GM18519 (cell line): Measurements from ENCODE around the gene MDK.

Source experiments
- ATAC-seq: cut with Tn5 transposase; IDR thresholded peaks from one replicate; pipeline ENCODE4 v1.9.1; 2021; ENCODE audit warnings: mild to moderate bottlenecking, moderate library complexity; ENCODE audit not compliant: unreplicated experiment, low FRiP score

Gene MDK

GRCh38 chr11:46381819-46382645, 563 bp downstream of the MDK start:
- ATAC-seq = no peak

DNA sequence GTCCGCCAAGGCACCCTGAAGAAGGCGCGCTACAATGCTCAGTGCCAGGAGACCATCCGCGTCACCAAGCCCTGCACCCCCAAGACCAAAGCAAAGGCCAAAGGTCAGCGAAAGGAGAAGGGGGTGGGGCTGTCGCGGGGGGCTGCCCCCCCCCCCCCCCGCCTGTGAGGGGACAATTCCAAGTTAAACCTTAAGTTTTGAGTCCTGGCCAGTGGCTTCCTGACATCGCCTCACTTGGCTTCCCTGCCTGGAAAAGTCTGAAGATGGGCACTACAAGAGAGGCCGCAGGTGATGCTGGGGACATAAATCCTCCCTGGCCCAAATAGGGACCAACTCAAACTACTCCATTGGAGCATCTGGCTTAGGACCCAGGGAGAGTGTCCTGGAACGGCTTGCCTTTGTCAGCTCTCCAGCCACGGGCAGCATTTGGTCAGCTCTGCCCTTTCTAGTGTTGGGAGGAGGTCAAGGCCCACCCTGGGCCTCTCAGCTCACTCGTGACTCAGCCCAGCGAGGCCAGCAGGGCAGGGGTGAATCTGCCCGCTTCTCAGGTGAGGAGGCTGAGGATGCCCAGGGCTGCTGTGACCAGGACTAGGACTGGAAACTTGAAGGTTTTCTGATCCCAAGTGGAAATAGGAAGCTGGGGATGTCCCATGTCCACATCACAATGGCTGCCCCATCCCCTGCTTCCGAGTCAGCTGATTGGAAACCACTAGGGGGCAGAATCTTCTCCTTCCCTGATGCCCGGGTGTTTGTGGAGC, 1.4 kb downstream of the MDK start:
- ATAC-seq = no peak

DNA sequence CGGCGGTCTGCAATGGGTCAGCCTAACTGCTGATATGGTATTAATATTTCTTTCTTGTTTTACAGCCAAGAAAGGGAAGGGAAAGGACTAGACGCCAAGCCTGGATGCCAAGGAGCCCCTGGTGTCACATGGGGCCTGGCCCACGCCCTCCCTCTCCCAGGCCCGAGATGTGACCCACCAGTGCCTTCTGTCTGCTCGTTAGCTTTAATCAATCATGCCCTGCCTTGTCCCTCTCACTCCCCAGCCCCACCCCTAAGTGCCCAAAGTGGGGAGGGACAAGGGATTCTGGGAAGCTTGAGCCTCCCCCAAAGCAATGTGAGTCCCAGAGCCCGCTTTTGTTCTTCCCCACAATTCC, 1.9 kb downstream of the MDK start:
- ATAC-seq = no peak

- ATAC-seq = no peak
Measured at GRCh38 chr11:46383974-46384701, 2.7 kb downstream of the MDK start.

DNA sequence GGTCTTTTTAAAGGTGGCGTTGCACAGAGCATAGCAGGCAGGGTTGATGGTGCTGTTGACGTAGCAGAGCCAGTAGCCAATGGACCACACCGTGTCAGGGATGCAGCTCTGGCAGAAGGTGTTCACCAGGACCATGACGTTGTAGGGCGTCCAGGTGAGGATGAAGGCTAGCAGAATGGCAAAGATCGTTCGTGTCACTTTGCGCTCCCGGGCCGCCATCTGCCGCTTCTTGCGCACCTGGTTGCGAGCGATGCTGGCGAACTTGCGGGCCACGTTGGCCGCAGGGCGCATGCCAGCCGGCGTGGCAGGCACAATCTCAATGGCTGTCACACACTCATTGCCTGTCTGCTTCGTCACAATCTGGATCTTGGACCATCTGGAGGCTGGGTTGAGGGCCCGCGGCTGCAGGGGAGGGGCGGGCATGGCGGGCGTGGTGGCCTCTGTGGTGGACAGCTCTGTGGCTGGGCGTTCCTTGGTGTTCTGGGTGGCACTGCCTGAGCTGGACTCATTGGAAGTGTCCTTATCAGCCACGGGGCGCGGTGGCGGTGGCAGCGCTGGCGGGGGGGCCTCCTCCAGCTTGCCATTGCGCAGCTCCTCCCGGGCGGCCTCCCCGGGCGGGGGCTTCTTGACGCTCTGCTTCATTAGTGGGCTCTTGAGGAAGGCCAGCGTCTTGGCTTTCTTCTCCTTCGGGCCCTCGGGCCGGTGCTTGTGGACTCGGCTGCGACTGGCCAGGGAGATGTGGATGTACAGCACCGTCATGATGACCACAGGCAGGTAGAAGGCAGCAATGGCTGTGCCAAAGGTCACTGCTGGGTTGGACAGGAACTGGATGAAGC, 3.9 kb downstream of the MDK start:
- no peak for ATAC-seq

DNA sequence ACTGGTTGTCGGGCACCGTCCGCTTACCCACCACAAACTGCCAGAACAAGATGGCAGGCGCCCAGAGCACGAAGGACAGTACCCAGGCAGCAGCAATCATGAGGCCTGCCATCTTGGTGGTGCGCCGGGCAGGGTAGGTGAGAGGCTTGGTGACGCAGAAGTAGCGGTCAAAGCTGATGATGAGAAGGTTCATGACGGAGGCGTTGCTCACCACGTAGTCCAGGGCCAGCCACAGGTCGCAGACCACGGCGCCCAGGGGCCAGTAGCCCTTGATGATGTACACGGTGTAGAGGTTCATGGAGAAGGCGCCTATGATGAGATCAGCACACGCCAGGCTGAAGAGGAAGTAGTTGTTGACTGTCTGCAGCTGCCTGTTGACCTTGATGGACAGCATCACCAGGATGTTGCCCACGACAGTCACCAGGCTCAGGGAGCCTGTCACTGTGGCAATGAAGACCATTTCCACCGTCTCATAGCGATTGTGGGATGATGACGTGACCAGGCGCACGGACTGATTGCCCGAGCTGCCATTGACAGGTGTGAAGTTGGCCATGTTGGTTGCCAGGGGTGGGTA, 4.6 kb downstream of the MDK start:
- no peak for ATAC-seq

- ATAC-seq = no peak
Measured at GRCh38 chr11:46386674-46387073, 5.2 kb downstream of the MDK start.

DNA sequence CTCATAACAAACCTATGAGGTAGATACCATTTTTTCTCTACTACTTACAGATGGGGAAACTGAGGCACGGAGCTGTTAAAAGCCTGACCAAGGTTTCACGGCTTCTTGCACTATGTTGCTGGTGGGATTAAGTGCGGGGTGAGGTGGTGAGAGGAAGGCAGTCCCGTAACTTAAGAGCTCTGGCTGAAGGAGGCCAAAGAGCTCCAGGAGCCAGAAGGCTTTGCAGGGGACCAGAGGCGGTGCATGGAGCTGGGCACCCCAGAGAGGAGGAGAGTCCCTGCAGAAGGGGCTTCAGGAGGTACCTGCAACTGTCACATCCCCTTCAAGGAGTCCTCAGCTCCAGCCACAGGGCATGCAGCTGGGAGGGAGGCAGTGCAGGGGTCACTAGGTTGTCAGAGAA, 6.0 kb downstream of the MDK start:
- ATAC-seq = no peak

DNA sequence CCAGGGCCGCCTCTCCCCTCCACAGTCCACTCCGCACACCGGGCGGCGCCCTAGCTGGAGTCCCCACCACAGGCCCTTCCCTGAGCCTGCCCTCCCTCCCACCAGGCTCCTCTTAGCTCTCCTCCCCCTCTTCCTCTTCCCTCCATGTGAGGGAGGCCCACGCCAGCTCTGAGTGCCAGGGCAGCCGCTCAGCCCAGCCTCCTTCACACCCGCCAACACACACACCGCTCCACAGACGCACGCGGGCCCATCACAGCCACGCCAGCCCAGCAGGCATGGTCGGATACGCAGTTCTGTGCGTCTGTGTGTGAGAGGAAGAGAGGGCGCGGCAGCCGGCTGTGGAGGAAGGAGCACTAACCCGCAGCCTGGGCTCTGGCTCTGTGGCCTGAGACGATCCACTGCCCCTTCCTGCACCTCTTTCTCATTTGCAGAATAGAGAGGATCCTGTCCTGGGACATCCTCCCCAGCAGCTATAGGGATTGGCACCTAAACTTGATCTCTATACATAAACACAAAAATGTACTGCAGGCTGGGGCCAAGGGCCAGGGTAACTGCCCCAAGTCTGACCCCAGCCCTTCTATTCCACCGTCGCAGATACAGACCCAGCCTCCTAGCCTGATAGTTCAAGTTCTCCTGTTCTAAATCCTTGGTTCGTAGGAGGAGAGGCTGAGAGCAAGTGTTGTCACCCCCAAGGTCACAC, 6.6 kb downstream of the MDK start:
- no peak for ATAC-seq

DNA sequence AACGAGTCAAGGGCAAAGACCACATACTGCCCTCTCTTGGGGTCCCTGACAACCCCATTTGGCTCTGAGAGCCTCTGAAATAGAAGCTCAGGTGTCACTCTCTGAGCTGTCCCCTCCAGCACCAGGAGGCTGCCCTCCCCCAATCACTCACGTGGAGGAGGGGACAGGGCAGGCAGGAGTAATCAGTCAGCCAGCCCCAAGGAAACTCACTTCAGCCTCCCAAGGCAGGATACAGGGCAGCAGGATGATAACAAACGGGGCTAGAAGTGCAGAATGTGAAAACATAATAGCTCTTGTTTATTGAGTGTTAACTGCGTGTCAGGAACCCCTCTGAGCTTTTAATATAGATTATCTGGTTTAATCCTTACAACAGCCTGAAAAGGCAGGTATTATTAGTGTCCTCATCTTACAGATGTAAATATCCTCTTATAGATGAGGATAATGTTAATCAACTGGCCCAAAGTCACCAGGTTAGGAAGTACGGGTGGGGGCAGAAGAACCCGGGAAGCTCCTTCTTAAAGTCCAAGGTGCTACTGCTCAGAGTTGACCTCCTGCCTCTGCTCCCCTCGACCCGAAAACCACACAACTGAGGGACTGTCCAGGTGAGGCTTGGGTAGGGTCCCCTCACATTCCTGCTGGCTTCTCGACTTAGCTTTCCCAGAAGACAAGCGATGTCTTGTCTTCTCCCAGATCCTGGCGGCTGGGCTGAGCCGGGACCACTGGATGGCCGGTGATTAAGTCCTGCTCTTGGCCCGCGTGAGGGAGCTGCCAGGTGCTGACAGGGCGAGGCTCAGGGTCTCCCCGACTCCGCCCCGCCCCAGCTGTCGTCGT, 7.4 kb downstream of the MDK start:
- ATAC-seq = no peak

- ATAC-seq = peak; percentile 36
Measured at GRCh38 chr11:46389450-46390330, 8.2 kb downstream of the MDK start.

- ATAC-seq = no peak
Measured at GRCh38 chr11:46390331-46391171, 9.1 kb downstream of the MDK start.

DNA sequence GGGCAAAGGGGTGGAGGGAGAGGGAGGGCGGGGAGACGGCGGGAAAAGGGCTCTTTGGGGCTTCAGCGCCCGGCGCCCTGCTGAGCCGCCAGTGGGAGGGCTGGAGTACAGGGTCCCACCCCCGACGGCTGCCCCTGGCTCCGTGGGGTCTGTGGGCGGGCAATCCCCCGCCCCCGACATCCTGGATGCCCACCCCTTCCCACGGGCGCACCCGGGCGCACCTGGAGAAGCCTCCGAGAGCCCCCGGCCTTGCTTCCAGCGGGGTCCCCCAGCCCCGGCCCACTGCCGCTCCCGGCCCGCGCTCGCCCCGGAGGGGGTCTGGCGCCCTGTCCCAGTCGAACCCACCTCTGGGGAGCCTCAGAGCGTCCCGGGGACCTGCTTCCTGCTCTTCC, 9.7 kb downstream of the MDK start:
- ATAC-seq = no peak

DNA sequence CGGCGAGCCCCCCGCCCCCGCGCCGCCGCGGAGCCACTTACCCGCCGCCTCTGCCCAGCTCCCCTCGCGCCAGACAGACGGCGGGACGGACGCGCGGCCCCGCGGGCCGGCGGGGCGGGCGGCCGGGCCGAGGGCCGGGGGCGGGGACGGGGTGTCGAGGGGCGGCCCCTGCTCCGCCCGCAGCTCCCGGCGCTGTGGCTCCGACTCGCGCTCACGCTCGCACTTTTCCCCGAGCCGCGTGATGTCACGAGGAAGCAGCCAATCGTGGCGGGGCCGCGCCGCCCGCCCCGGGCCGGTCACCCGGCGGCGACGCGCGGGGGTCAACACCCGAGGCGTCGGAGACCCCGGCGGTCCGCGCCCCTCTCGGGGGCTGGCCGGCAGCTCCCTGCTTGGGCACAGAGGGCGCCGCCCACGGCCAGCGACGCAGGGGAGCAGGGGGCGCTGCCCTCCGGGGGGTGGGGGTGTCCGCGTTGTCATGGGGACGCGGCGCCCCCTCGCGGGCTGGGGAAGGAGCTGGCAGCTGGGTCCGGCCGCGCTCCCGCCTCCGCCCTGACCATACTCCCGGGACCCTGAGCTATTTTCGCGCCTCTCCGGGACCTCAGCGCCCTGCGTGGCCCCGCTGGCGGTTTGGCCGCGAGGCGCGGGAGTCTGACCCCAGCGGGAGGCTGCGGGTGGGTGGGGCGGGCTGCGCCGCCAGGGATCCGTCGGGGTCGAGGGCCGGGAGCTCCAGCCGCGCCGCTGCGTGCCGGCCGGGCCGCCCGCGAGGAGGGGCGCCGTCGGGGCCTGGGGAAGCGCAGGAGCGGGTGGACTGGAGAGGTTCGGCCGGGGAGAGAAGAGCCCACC, 10.3 kb downstream of the MDK start, which contains the start of gene CHRM4:
Gene CHRM4, minus strand, starts transcription at position 199 of the 843 bp plus-strand sequence. CDS start 5,219 bp downstream, outside the sequence.
- no peak for ATAC-seq

- no peak for ATAC-seq
Measured at GRCh38 chr11:46392421-46393230, 11.2 kb downstream of the MDK start.
